Parathyroid adenoma (tissue), 2 donors: Measurements from ENCODE around the gene CYSRT1.

Experiments
- H2AFZ ChIP-seq: fragments of 300-600 bp; sonication (generic); one replicate; pipeline ENCODE4 v1.7.0; 2017; ENCODE audit warnings: antibody characterized with exemption, mild to moderate bottlenecking
- H3K27ac ChIP-seq: fragments of 300-600 bp; sonication (generic); one replicate; pipeline ENCODE4 v1.7.0; 2017
- H3K27me3 ChIP-seq: fragments of 300-600 bp; sonication (generic); one replicate; pipeline ENCODE4 v1.7.0; 2017; ENCODE audit warnings: low read length; ENCODE audit not compliant: control insufficient read depth, insufficient read depth
- H3K36me3 ChIP-seq: fragments of 300-600 bp; sonication (generic); one replicate; pipeline ENCODE4 v1.7.0; 2017; ENCODE audit warnings: low read length; ENCODE audit not compliant: control insufficient read depth, insufficient read depth
- H3K4me1 ChIP-seq: fragments of 300-600 bp; sonication (generic); one replicate; pipeline ENCODE4 v1.7.0; 2017; ENCODE audit warnings: control low read depth
- H3K4me2 ChIP-seq: fragments of 300-600 bp; sonication (generic); one replicate; pipeline ENCODE4 v1.7.0; 2017; ENCODE audit warnings: low read length
- H3K4me3 ChIP-seq: fragments of 300-600 bp; sonication (generic); one replicate; pipeline ENCODE4 v1.7.0; 2017; ENCODE audit warnings: low read depth, low read length
- H3K79me2 ChIP-seq: fragments of 300-600 bp; sonication (generic); one replicate; pipeline ENCODE4 v1.7.0; 2017; ENCODE audit warnings: control low read depth
- H3K9ac ChIP-seq: fragments of 300-600 bp; sonication (generic); one replicate; pipeline ENCODE4 v1.7.0; 2017; ENCODE audit warnings: mild to moderate bottlenecking
- H3K9me3 ChIP-seq: fragments of 300-600 bp; sonication (generic); one replicate; pipeline ENCODE4 v1.7.0; 2017; ENCODE audit warnings: low read length; ENCODE audit not compliant: control insufficient read depth
- CTCF ChIP-seq: fragments of 300-600 bp; sonication (generic); IDR thresholded peaks from one replicate; pipeline ENCODE4 v1.7.0; 2017; ENCODE audit warnings: antibody characterized with exemption, mild to moderate bottlenecking
- donor health status: primary hyperparathyroidism.

CYSRT1 gene

DNA sequence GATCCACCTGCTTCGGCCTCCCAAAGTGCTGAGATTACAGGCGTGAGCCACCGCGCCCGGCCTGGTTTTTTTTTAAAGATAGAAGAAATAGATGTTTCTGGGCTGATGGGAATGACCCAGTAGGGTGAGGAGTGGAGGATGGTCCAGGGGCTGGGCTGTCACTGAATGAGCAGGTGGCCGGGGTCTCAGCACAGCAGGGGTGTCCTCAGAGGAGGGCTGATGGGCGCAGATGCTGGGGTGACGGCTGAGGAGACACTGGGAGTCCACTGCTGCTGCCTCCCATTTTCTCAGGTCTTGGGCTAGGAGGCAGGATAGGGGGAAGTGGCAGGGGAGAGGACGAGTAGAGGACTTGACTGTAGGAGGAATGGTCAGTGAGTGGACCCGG lies 50.2 kb downstream of the CYSRT1 start:
- H3K27me3 ChIP-seq: no peaks in the 10 kb centered on the region
- no peak for TF ChIP-seq CTCF
- H3K4me3 ChIP-seq: no peak overlapping the region
- H3K79me2 ChIP-seq: no peaks in the 10 kb centered on the region
- no peaks in the 10 kb centered on the region for H3K9me3 ChIP-seq
- H2AFZ ChIP-seq: no peak overlapping the region
- no peak overlapping the region for H3K9ac ChIP-seq
- no peak overlapping the region for H3K27ac ChIP-seq
- H3K4me1 ChIP-seq: no peaks in the 10 kb centered on the region
- H3K4me2 ChIP-seq: no peak overlapping the region
- no peaks in the 10 kb centered on the region for H3K36me3 ChIP-seq
